HCT116 (cell line): ENCODE results near the gene IMMP2L.

Experiments
- EZH2 ChIP-seq: fragments of 200-600 bp; sonication (generic); IDR thresholded peaks from 2 replicates; pipeline ENCODE4 v1.6.1; 2017; ENCODE audit warnings: antibody characterized with exemption, mixed run types
- POLR2A ChIP-seq: IDR thresholded peaks from 2 replicates; pipeline ENCODE4 v1.7.0; 2011; ENCODE audit warnings: borderline replicate concordance; ENCODE audit not compliant: insufficient read depth, insufficient read length; ENCODE audit errors: extremely low read depth
- SP1 ChIP-seq: IDR thresholded peaks from 2 replicates; pipeline ENCODE4 v1.6.1; 2012; ENCODE audit warnings: low read depth
- YY1 ChIP-seq: IDR thresholded peaks from 2 replicates; pipeline ENCODE4 v1.6.1; 2011; ENCODE audit warnings: low read length, low read depth, moderate library complexity, mild to moderate bottlenecking; ENCODE audit not compliant: insufficient replicate concordance; ENCODE audit errors: extremely low read depth
- TF ChIP-seq, protein P1 (sequence below): IDR thresholded peaks from 2 replicates; pipeline ENCODE4 v1.6.1; 2011; ENCODE audit warnings: mild to moderate bottlenecking, low read length, moderate library complexity; ENCODE audit not compliant: insufficient replicate concordance; ENCODE audit errors: extremely low read depth
- TF ChIP-seq, protein P2 (sequence below), 3 experiments: fragments of 200-600 bp in 1 of 3; sonication (generic) in 1 of 3; IDR thresholded peaks in 2 of 3; conservative IDR thresholded peaks in 1 of 3; 2 replicates each; pipeline ENCODE4 v1.5.1; 2012 to 2017; ENCODE audit warnings: low read depth in 2 of 3, low read length in 2 of 3, antibody characterized with exemption in 1 of 3, borderline replicate concordance in 1 of 3, control low read depth in 1 of 3, mild to moderate bottlenecking in 1 of 3, mixed read lengths in 1 of 3, mixed run types in 1 of 3, moderate library complexity in 1 of 3; ENCODE audit not compliant: insufficient read depth in 1 of 3
- TF ChIP-seq, protein P3 (sequence below): IDR thresholded peaks from 2 replicates; pipeline ENCODE4 v1.6.1; 2012
- TF ChIP-seq, protein P4 (sequence below): IDR thresholded peaks from 2 replicates; pipeline ENCODE4 v1.6.1; 2012

DNA sequence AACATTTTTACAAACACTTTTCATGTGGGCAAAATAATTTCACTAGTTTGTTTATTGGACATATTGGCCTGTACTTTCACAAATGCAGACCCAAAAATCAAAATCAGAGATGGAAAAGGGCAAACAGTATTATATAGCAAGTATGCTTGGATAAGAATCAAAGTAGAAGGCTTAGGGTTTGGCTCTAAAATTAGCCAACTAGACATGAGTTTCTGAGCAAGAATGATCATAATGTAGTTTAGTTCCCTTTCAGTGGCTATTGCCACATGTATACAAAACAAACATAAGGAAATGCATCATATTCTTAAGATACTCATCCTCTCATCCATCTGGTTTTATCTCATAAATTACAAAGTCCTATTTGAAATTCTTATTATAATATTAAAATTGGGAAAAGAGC, 132.5 kb downstream of the IMMP2L start:
- TF ChIP-seq, protein P1, sequence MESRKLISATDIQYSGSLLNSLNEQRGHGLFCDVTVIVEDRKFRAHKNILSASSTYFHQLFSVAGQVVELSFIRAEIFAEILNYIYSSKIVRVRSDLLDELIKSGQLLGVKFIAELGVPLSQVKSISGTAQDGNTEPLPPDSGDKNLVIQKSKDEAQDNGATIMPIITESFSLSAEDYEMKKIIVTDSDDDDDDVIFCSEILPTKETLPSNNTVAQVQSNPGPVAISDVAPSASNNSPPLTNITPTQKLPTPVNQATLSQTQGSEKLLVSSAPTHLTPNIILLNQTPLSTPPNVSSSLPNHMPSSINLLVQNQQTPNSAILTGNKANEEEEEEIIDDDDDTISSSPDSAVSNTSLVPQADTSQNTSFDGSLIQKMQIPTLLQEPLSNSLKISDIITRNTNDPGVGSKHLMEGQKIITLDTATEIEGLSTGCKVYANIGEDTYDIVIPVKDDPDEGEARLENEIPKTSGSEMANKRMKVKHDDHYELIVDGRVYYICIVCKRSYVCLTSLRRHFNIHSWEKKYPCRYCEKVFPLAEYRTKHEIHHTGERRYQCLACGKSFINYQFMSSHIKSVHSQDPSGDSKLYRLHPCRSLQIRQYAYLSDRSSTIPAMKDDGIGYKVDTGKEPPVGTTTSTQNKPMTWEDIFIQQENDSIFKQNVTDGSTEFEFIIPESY, result no peak
- TF ChIP-seq, protein P2, sequence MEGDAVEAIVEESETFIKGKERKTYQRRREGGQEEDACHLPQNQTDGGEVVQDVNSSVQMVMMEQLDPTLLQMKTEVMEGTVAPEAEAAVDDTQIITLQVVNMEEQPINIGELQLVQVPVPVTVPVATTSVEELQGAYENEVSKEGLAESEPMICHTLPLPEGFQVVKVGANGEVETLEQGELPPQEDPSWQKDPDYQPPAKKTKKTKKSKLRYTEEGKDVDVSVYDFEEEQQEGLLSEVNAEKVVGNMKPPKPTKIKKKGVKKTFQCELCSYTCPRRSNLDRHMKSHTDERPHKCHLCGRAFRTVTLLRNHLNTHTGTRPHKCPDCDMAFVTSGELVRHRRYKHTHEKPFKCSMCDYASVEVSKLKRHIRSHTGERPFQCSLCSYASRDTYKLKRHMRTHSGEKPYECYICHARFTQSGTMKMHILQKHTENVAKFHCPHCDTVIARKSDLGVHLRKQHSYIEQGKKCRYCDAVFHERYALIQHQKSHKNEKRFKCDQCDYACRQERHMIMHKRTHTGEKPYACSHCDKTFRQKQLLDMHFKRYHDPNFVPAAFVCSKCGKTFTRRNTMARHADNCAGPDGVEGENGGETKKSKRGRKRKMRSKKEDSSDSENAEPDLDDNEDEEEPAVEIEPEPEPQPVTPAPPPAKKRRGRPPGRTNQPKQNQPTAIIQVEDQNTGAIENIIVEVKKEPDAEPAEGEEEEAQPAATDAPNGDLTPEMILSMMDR (IDR thresholded peaks at IDR 0.05 in 2 of 3, conservative IDR thresholded peaks at IDR 0.05 in 1 of 3; ENCODE audit: borderline replicate concordance in 1 of 3, insufficient read depth in 1 of 3, low read depth in 2 of 3, low read length in 2 of 3), result no peak
- TF ChIP-seq POLR2A, result no peak
- no peak for TF ChIP-seq YY1
- TF ChIP-seq SP1, result no peak
- no peak for TF ChIP-seq EZH2
- TF ChIP-seq, protein P3, sequence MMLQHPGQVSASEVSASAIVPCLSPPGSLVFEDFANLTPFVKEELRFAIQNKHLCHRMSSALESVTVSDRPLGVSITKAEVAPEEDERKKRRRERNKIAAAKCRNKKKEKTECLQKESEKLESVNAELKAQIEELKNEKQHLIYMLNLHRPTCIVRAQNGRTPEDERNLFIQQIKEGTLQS, result no peak
- TF ChIP-seq, protein P4, sequence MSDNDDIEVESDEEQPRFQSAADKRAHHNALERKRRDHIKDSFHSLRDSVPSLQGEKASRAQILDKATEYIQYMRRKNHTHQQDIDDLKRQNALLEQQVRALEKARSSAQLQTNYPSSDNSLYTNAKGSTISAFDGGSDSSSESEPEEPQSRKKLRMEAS, result no peak
